ENCODE results near the gene G6PC1. TPM values are rescaled to one million over a fixed set of nuclear protein-coding genes. Genes with fewer than 3 reads are reported as not detected.
A peak's percentile ranks its signal among the peaks of the same experiment; 100 is the strongest.

The G6PC1 gene
- total RNA-seq, 1 donor from 2014 or later = not detected

DNA sequence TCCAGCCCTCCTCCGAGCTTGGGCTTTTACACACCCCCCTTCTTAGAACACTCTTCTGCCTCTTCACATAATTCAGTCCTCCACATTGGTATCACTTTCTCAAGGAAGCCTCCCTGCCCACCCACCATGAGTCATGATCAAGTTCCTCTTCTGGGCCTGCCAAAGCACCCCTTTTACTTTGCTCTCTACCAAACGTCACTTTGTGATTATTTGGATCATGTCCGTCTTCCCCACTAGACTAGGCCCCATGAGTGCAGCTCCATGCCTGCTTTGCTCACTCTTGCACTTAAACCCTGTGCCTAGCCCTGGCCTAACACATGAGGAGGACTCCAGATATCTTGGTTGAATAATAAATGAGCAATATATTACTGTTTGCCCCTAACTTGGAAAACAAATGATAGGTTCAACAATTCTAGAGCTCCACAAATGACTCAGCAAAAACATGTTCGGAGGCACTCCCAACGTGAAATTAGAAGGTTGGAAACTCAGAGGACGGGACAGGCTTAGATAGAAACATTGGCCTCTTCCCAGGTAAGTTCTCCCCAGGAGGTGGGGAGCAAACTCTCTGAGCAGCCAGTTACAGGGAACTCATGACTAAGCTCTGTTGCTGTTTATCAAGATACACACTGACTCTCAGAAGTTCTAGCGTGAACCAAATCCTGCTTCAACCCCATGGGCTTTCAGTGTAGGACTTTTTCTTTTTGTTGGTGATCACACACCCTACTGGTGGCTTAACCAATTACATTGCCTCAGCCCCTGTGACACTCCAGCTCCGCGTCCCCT, 28.3 kb downstream of the G6PC1 start:
- Mint-ChIP-seq H3K9me3 (ENCODE audit: low read depth) (no peaks in the 10 kb centered on the region), H3K4me1 (ENCODE audit: low read depth) (peaks cover 18% of the 10 kb centered on the region), H3K27ac (ENCODE audit: unreplicated experiment) (peak overlapping the region; percentile 23), H3K36me3 (ENCODE audit: low read depth) (no peaks in the 10 kb centered on the region), H3K4me3 (ENCODE audit: unreplicated experiment) (no peak overlapping the region), H3K27me3 (ENCODE audit: low read depth) (peaks cover 4% of the 10 kb centered on the region)
- DNase-seq (ENCODE audit: low spot score) = no peak
- TF ChIP-seq, protein P1, sequence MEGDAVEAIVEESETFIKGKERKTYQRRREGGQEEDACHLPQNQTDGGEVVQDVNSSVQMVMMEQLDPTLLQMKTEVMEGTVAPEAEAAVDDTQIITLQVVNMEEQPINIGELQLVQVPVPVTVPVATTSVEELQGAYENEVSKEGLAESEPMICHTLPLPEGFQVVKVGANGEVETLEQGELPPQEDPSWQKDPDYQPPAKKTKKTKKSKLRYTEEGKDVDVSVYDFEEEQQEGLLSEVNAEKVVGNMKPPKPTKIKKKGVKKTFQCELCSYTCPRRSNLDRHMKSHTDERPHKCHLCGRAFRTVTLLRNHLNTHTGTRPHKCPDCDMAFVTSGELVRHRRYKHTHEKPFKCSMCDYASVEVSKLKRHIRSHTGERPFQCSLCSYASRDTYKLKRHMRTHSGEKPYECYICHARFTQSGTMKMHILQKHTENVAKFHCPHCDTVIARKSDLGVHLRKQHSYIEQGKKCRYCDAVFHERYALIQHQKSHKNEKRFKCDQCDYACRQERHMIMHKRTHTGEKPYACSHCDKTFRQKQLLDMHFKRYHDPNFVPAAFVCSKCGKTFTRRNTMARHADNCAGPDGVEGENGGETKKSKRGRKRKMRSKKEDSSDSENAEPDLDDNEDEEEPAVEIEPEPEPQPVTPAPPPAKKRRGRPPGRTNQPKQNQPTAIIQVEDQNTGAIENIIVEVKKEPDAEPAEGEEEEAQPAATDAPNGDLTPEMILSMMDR (IDR thresholded peaks at IDR 0.05) = peak; percentile 81

DNA sequence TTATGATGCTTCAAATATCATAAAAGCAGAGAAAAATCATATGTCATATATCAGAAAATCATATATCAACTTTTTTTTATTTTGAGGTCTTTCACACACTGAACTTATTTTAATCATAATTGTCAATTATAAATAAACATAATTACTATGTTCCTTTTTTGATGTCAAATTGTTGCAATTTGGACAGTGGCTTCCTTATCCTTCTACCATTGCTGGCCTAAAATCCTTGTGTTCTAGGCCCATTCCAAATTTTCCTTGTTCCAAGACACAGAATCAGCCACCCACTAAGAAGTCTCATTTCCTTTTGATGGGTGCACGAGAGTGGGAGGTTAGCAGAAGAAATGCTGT, 28.9 kb downstream of the G6PC1 start:
- Mint-ChIP-seq H3K27ac (ENCODE audit: unreplicated experiment) (no peak overlapping the region), H3K36me3 (ENCODE audit: low read depth) (no peaks in the 10 kb centered on the region), H3K4me3 (ENCODE audit: unreplicated experiment) (no peak overlapping the region), H3K9me3 (ENCODE audit: low read depth) (no peaks in the 10 kb centered on the region), H3K27me3 (ENCODE audit: low read depth) (peaks cover 4% of the 10 kb centered on the region), H3K4me1 (ENCODE audit: low read depth) (peaks cover 18% of the 10 kb centered on the region)
- no peak for DNase-seq (ENCODE audit: low spot score)
- TF ChIP-seq, protein P1 (IDR thresholded peaks at IDR 0.05) = peak; percentile 58

DNA sequence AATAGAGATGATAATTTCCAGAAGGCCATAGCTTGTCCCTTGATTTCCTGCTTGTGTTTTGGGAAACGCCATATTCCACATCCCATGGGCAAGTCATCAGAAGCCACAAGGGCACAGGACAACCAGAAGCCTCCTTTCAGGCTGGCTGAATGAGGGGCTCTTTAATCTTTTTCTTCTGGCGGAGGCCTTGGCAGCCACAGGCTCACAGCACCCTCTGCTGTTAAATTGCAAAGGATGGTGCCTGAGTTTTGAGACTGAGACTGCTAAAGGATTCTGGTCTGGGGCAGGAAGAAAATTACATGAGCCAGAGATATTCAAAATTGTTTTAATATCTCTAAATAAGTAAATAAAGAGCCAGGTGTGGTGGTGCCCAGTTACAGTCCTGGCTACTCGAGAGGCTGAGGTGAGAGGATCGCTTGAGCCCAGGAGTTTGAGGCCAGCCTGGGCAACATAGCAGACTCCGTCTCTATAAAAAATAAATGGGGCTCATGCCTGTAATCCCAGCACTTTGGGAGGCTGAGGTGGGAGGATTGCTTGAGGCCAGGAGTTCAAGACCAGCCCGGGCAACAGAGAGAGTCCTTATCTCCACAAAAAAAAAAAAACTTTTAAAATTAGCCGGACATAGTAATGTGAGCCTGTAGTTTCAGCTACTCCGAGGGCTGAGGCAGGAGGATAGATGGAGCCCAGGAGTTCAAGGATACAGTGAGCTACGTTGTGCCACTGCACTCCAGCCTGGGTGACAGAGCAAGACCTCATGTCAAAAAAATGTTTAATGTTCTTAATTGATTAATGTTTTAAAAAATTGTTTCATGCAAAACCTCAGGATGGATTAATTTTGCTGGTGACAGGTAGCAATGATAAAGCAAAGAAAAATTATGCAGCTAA, 37.4 kb downstream of the G6PC1 start:
- H3K27me3 Mint-ChIP-seq (ENCODE audit: low read depth) = peaks cover 7% of the 10 kb centered on the region
- H3K4me3 Mint-ChIP-seq (ENCODE audit: unreplicated experiment) = no peak overlapping the region
- DNase-seq (ENCODE audit: low spot score) = no peak
- H3K9me3 Mint-ChIP-seq (ENCODE audit: low read depth) = no peaks in the 10 kb centered on the region
- TF ChIP-seq, protein P1 (IDR thresholded peaks at IDR 0.05) = peak; percentile 87
- H3K36me3 Mint-ChIP-seq (ENCODE audit: low read depth) = no peaks in the 10 kb centered on the region
- H3K4me1 Mint-ChIP-seq (ENCODE audit: low read depth) = no peaks in the 10 kb centered on the region
- H3K27ac Mint-ChIP-seq (ENCODE audit: unreplicated experiment) = no peak overlapping the region

DNA sequence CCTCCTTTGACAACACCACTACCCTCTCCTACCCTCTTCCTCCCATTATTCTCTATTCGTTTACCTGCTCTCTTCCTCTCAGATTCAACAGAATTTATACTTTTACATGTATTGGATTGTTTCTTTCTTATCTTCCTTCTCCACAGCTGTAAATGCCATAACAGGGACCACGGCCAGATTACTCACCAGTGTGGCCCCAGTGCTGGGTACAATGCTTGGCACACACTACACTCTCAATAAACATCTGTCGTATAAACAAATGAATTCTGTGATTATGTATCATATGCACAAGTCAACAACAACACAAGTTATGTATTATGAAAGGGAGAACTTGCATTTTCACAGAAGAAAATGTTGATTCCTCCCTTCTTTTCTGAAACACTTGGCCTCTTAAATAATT, 43.6 kb downstream of the G6PC1 start:
- DNase-seq (ENCODE audit: low spot score) = no peak
- H3K9me3 Mint-ChIP-seq (ENCODE audit: low read depth) = no peaks in the 10 kb centered on the region

DNA sequence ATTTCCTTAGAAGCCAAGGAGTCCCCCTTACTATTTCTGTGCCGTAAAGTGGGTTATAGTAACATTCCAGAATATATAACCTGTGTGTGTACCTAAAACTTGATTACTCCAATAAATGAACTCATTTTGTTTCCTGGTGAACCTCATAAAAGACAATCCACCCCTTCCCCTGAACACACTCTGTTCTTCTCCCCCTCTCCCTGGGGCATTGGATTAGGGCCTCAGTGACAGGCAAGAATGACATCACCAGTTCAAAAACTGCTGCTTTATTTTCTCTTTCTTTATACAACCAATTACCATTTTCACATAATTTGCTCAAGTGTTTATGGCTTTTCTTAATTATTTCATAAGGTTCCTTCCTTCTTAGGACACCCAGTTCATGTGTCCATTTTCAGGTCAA, 46.2 kb downstream of the G6PC1 start:
- H3K9me3 Mint-ChIP-seq (ENCODE audit: low read depth) = no peaks in the 10 kb centered on the region
- TF ChIP-seq, protein P1 (IDR thresholded peaks at IDR 0.05) = no peak
- H3K36me3 Mint-ChIP-seq (ENCODE audit: low read depth) = peaks cover 12% of the 10 kb centered on the region
- H3K27me3 Mint-ChIP-seq (ENCODE audit: low read depth) = no peaks in the 10 kb centered on the region
- peaks cover 8% of the 10 kb centered on the region for H3K4me1 Mint-ChIP-seq (ENCODE audit: low read depth)
- no peak for DNase-seq (ENCODE audit: low spot score)
- no peak overlapping the region for H3K4me3 Mint-ChIP-seq (ENCODE audit: unreplicated experiment)
- no peak overlapping the region for H3K27ac Mint-ChIP-seq (ENCODE audit: unreplicated experiment)

More for the DNA sequence above, 43.6 kb downstream of the G6PC1 start:
- Mint-ChIP-seq H3K4me3 (ENCODE audit: unreplicated experiment) (no peak overlapping the region), H3K27ac (ENCODE audit: unreplicated experiment) (no peak overlapping the region), H3K4me1 (ENCODE audit: low read depth) (peaks cover 8% of the 10 kb centered on the region), H3K36me3 (ENCODE audit: low read depth) (no peaks in the 10 kb centered on the region), H3K27me3 (ENCODE audit: low read depth) (peaks cover 4% of the 10 kb centered on the region)
- TF ChIP-seq, protein P1 (IDR thresholded peaks at IDR 0.05) = no peak
